GM21367 (cell line): Measurements from ENCODE around the gene CLHC1.
A peak's percentile ranks its signal among the peaks of the same experiment; 100 is the strongest.
"Not testable (repeated sequence)": the region's sequence is repeated elsewhere in the genome, so short reads cannot be mapped to it uniquely, and the experiment has no call there.

Experiments used
- ATAC-seq: cut with Tn5 transposase; IDR thresholded peaks from one replicate; pipeline ENCODE4 v1.9.1; 2021; ENCODE audit not compliant: unreplicated experiment

Gene CLHC1

GRCh38 chr2:55137024-55137958 is 94.8 kb downstream of the CLHC1 start:
- ATAC-seq = no peak

GRCh38 chr2:55136138-55136541 is 96.0 kb downstream of the CLHC1 start:
- ATAC-seq = no peak

GRCh38 chr2:55135491-55135890 is 96.6 kb downstream of the CLHC1 start:
- ATAC-seq = no peak

GRCh38 chr2:55134316-55134706 is 97.8 kb downstream of the CLHC1 start:
- peak; percentile 21 for ATAC-seq

GRCh38 chr2:55133467-55134315 is 98.4 kb downstream of the CLHC1 start:
- ATAC-seq = peak; percentile 75

GRCh38 chr2:55130849-55131248 is 101.2 kb downstream of the CLHC1 start:
- ATAC-seq = no peak

- not testable (repeated sequence) for ATAC-seq
Measured at GRCh38 chr2:55126643-55127042, 105.5 kb downstream of the CLHC1 start.
